ENCODE measurements around the gene CMTR1. TPM values are rescaled to one million over a fixed set of nuclear protein-coding genes. Genes with fewer than 3 reads are reported as not detected.

Gene CMTR1
- total RNA-seq, 2 experiments from 2014 or later, result 97.7 to 99.7 TPM

- DNase-seq, result no peak
- Mint-ChIP-seq H3K27me3 (no peaks in the 10 kb centered on the region), H3K9me3 (no peaks in the 10 kb centered on the region), H3K4me3 (no peak overlapping the region), H3K4me1 (peaks cover 15% of the 10 kb centered on the region), H3K36me3 (ENCODE audit: low read depth) (peaks cover 52% of the 10 kb centered on the region), H3K27ac (no peak overlapping the region)
- ChIA-PET POLR2A (no interaction called here), CTCF (interaction anchor here (0.6 to 2.3 kb wide), 5 partner anchors 16 to 208 kb away, joined by 3 to 7 read pairs (median 3); no protein-coding TSS in a partner anchor)
Measured at GRCh38 chr6:37483252-37483901, 50.4 kb downstream of the CMTR1 start.

- peaks cover 52% of the 10 kb centered on the region for H3K36me3 Mint-ChIP-seq (ENCODE audit: low read depth)
- no peaks in the 10 kb centered on the region for H3K27me3 Mint-ChIP-seq
- no peaks in the 10 kb centered on the region for H3K9me3 Mint-ChIP-seq
- H3K4me1 Mint-ChIP-seq, result peaks cover 22% of the 10 kb centered on the region
- CTCF ChIA-PET, result interaction anchor here (0.6 to 2.3 kb wide), 9 partner anchors 13 to 169 kb away, joined by 3 to 13 read pairs (median 4); no protein-coding TSS in a partner anchor
- DNase-seq, result peak; percentile 77
- no peak overlapping the region for H3K4me3 Mint-ChIP-seq
- no peak overlapping the region for H3K27ac Mint-ChIP-seq
- POLR2A ChIA-PET, result interaction anchor here (0.9 to 1.3 kb wide), 3 partner anchors 19 to 54 kb away, joined by 3 to 7 read pairs (median 3); no protein-coding TSS in a partner anchor
Measured at GRCh38 chr6:37483917-37484785, 51.1 kb downstream of the CMTR1 start.

GRCh38 chr6:37484786-37485170, 51.8 kb downstream of the CMTR1 start:
- Mint-ChIP-seq H3K36me3 (ENCODE audit: low read depth) (peaks cover 46% of the 10 kb centered on the region), H3K27ac (no peak overlapping the region), H3K9me3 (no peaks in the 10 kb centered on the region), H3K27me3 (no peaks in the 10 kb centered on the region), H3K4me1 (peaks cover 28% of the 10 kb centered on the region), H3K4me3 (no peak overlapping the region)
- no peak for DNase-seq
- ChIA-PET CTCF (interaction anchor here (0.9 to 2.3 kb wide), 9 partner anchors 10 to 169 kb away, joined by 3 to 13 read pairs (median 3); no protein-coding TSS in a partner anchor), POLR2A (interaction anchor here (0.9 to 1.3 kb wide), 3 partner anchors 19 to 54 kb away, joined by 3 to 7 read pairs (median 3); no protein-coding TSS in a partner anchor)

- Mint-ChIP-seq H3K36me3 (ENCODE audit: low read depth) (peaks cover 44% of the 10 kb centered on the region), H3K4me3 (no peak overlapping the region), H3K27ac (no peak overlapping the region), H3K4me1 (peaks cover 33% of the 10 kb centered on the region), H3K27me3 (no peaks in the 10 kb centered on the region), H3K9me3 (no peaks in the 10 kb centered on the region)
- no peak for DNase-seq
- ChIA-PET CTCF (interaction anchor here (0.9 to 2.3 kb wide), 9 partner anchors 10 to 168 kb away, joined by 3 to 13 read pairs (median 3); no protein-coding TSS in a partner anchor), POLR2A (interaction anchor here (0.9 to 1.3 kb wide), 3 partner anchors 18 to 53 kb away, joined by 3 to 7 read pairs (median 3); no protein-coding TSS in a partner anchor)
Measured at GRCh38 chr6:37485291-37485702, 52.3 kb downstream of the CMTR1 start.

- H3K36me3 Mint-ChIP-seq (ENCODE audit: low read depth), result peaks cover 36% of the 10 kb centered on the region
- POLR2A ChIA-PET, result interaction anchor here (0.8 to 1.3 kb wide), 2 partner anchors 9 to 28 kb away, joined by 3 to 4 read pairs; no protein-coding TSS in a partner anchor
- no peaks in the 10 kb centered on the region for H3K9me3 Mint-ChIP-seq
Measured at GRCh38 chr6:37486121-37486839, 53.3 kb downstream of the CMTR1 start.

GRCh38 chr6:37487591-37488380, 54.8 kb downstream of the CMTR1 start:
- ChIA-PET POLR2A (interaction anchor here (0.8 to 1.3 kb wide), 2 partner anchors 7 to 26 kb away, joined by 3 to 4 read pairs; no protein-coding TSS in a partner anchor), CTCF (interaction anchor here (0.9 kb wide), 1 partner anchor 78 kb away, joined by 4 read pairs; no protein-coding TSS in a partner anchor)
- peak overlapping the region; percentile 52 for H3K27ac Mint-ChIP-seq
- no peaks in the 10 kb centered on the region for H3K27me3 Mint-ChIP-seq
- no peak for DNase-seq
- H3K9me3 Mint-ChIP-seq, result no peaks in the 10 kb centered on the region
- peaks cover 23% of the 10 kb centered on the region for H3K36me3 Mint-ChIP-seq (ENCODE audit: low read depth)
- H3K4me3 Mint-ChIP-seq, result no peak overlapping the region
- peaks cover 56% of the 10 kb centered on the region for H3K4me1 Mint-ChIP-seq

More at GRCh38 chr6:37486121-37486839, 53.3 kb downstream of the CMTR1 start:
- CTCF ChIA-PET, result interaction anchor here (1.4 kb wide), 1 partner anchor 9 kb away, joined by 3 read pairs; no protein-coding TSS in a partner anchor
- Mint-ChIP-seq H3K27me3 (no peaks in the 10 kb centered on the region), H3K4me3 (no peak overlapping the region), H3K27ac (no peak overlapping the region), H3K4me1 (peaks cover 43% of the 10 kb centered on the region)
- no peak for DNase-seq

- CTCF ChIA-PET, result interaction anchor here (0.9 kb wide), 1 partner anchor 77 kb away, joined by 4 read pairs; no protein-coding TSS in a partner anchor
- Mint-ChIP-seq H3K9me3 (no peaks in the 10 kb centered on the region), H3K4me3 (no peak overlapping the region), H3K36me3 (ENCODE audit: low read depth) (peaks cover 16% of the 10 kb centered on the region), H3K27ac (peak overlapping the region; percentile 52), H3K27me3 (no peaks in the 10 kb centered on the region), H3K4me1 (peaks cover 60% of the 10 kb centered on the region)
- POLR2A ChIA-PET, result no interaction called here
- DNase-seq, result no peak
Measured at GRCh38 chr6:37488476-37488875, 55.5 kb downstream of the CMTR1 start.

GRCh38 chr6:37489697-37490336, 56.8 kb downstream of the CMTR1 start:
- POLR2A ChIA-PET, result interaction anchor here (1.6 to 3.1 kb wide), 2 partner anchors 27 to 59 kb away, joined by 4 to 29 read pairs; no protein-coding TSS in a partner anchor

GRCh38 chr6:37490536-37491170, 57.6 kb downstream of the CMTR1 start:
- H3K4me1 Mint-ChIP-seq, result peaks cover 72% of the 10 kb centered on the region
- no peaks in the 10 kb centered on the region for H3K9me3 Mint-ChIP-seq
- POLR2A ChIA-PET, result interaction anchor here (0.7 to 3.3 kb wide), 7 partner anchors 9 to 58 kb away, joined by 3 to 29 read pairs (median 4); partner anchors contain the start of gene CCDC167
- no peak for DNase-seq
- CTCF ChIA-PET, result interaction anchor here (1.0 to 2.9 kb wide), 4 partner anchors 11 to 75 kb away, joined by 3 to 16 read pairs (median 9); no protein-coding TSS in a partner anchor
- no peak overlapping the region for H3K4me3 Mint-ChIP-seq
- H3K27me3 Mint-ChIP-seq, result no peaks in the 10 kb centered on the region
- H3K27ac Mint-ChIP-seq, result peak overlapping the region; percentile 60
- peaks cover 19% of the 10 kb centered on the region for H3K36me3 Mint-ChIP-seq (ENCODE audit: low read depth)

More at GRCh38 chr6:37489697-37490336, 56.8 kb downstream of the CMTR1 start:
- no peak for DNase-seq
- CTCF ChIA-PET, result interaction anchor here (1.0 to 2.6 kb wide), 2 partner anchors 65 to 76 kb away, joined by 3 to 16 read pairs; no protein-coding TSS in a partner anchor
- Mint-ChIP-seq H3K36me3 (ENCODE audit: low read depth) (peaks cover 16% of the 10 kb centered on the region), H3K27ac (peak overlapping the region; percentile 60), H3K4me1 (peaks cover 64% of the 10 kb centered on the region), H3K4me3 (no peak overlapping the region), H3K9me3 (no peaks in the 10 kb centered on the region), H3K27me3 (no peaks in the 10 kb centered on the region)

- POLR2A ChIA-PET, result interaction anchor here (0.7 to 3.3 kb wide), 9 partner anchors 9 to 71 kb away, joined by 3 to 29 read pairs (median 4); partner anchors contain the start of gene CCDC167
- no peaks in the 10 kb centered on the region for H3K9me3 Mint-ChIP-seq
- no peak for DNase-seq
Measured at GRCh38 chr6:37491171-37491829, 58.3 kb downstream of the CMTR1 start.

More at GRCh38 chr6:37491171-37491829, 58.3 kb downstream of the CMTR1 start:
- peak overlapping the region; percentile 50 for H3K27ac Mint-ChIP-seq
- CTCF ChIA-PET, result interaction anchor here (0.5 to 2.9 kb wide), 5 partner anchors 11 to 196 kb away, joined by 3 to 16 read pairs (median 4); no protein-coding TSS in a partner anchor
- no peak overlapping the region for H3K4me3 Mint-ChIP-seq
- H3K27me3 Mint-ChIP-seq, result no peaks in the 10 kb centered on the region
- H3K4me1 Mint-ChIP-seq, result peaks cover 74% of the 10 kb centered on the region
- H3K36me3 Mint-ChIP-seq (ENCODE audit: low read depth), result peaks cover 19% of the 10 kb centered on the region

Measured in activated CD4-positive, alpha-beta memory T cell treated with anti-CD3 and anti-CD28 coated beads, Interleukin-2, amount 10 ng/mL, durations not matched to agents 7 days and 5 days (primary cell).